Breast epithelium (tissue), 4 donors: Measurements from ENCODE around the gene PLAAT3. TPM values are rescaled to one million over a fixed set of nuclear protein-coding genes. Genes with fewer than 3 reads are reported as not detected.
"Not testable (repeated sequence)": the region's sequence is repeated elsewhere in the genome, so short reads cannot be mapped to it uniquely, and the experiment has no call there.

ENCODE experiments used
- DNase-seq, 2 donors: peaks; one replicate each; pipeline ENCODE4 v3.0.0-alpha.2; 2019; ENCODE audit warnings: low spot score in 2 of 2
- H3K27ac ChIP-seq, 2 donors: fragments of 200-600 bp; sonication (generic) in 1 of 2; one replicate each; pipeline ENCODE4 v1.5.1; 2016 to 2019; ENCODE audit warnings: mild to moderate bottlenecking in 1 of 2
- H3K27me3 ChIP-seq, 2 donors: fragments of 200-600 bp; sonication (generic) in 1 of 2; one replicate each; pipeline versions ENCODE4 v1.5.1 to v1.6.0; 2017 to 2019; ENCODE audit warnings: control low read depth in 1 of 2, mild to moderate bottlenecking in 1 of 2
- H3K36me3 ChIP-seq: fragments of 200-600 bp; one replicate; pipeline ENCODE4 v1.5.1; 2019
- H3K4me1 ChIP-seq, 2 donors: fragments of 200-600 bp; sonication (generic); one replicate each; pipeline ENCODE4 v1.5.1; 2016 to 2019; ENCODE audit warnings: control low read depth in 1 of 2
- H3K4me3 ChIP-seq, 3 donors: fragments of 200-600 bp; sonication (generic); 1 replicate in 2 of 3; 2 replicates in 1 of 3; pipeline ENCODE4 v1.5.1; 2016 to 2019; ENCODE audit warnings: mild to moderate bottlenecking in 3 of 3, moderate library complexity in 2 of 3
- H3K9me3 ChIP-seq, 2 donors: fragments of 200-600 bp; sonication (generic) in 1 of 2; one replicate each; pipeline ENCODE4 v1.5.1; 2016 to 2019; ENCODE audit warnings: control low read depth in 1 of 2
- CTCF ChIP-seq, 3 donors: fragments of 450-650 bp; IDR thresholded peaks; one replicate each; pipeline ENCODE4 v1.5.1; 2016 to 2017; ENCODE audit warnings: antibody characterized with exemption in 3 of 3, mild to moderate bottlenecking in 3 of 3, moderate library complexity in 3 of 3
- POLR2A ChIP-seq: fragments of 450-650 bp; IDR thresholded peaks from one replicate; pipeline ENCODE4 v1.6.1; 2016; ENCODE audit warnings: antibody characterized with exemption, mild to moderate bottlenecking, moderate library complexity
- POLR2AphosphoS5 ChIP-seq, 3 donors: sonication (generic); formaldehyde crosslinking; IDR thresholded peaks; one replicate each; pipeline ENCODE4 v1.6.1; 2017; ENCODE audit warnings: antibody characterized with exemption in 3 of 3
- intact Hi-C: fragments of 100-400 bp; cut with DNase I; formaldehyde crosslinking; loops from one replicate; pipeline ENCODE4 v1.15.1; 2023; ENCODE audit warnings: low total_unique reads
- total RNA-seq, 3 donors: library from RNA; depleted of rRNA; stranded (reverse); fragments of >200 nt; gene quantifications; one replicate each; pipeline ENCODE4 v1.1.0, GENCODE V29; 2016

Gene PLAAT3
- total RNA-seq, 3 donors from 2014 or later = 128 to 527 (median 204) TPM

- H3K36me3 ChIP-seq = no peaks in the 10 kb centered on the region
- no peaks in the 10 kb centered on the region for H3K9me3 ChIP-seq
- intact Hi-C loops = no loop called here
- TF ChIP-seq CTCF (IDR thresholded peaks at IDR 0.05) (no peak), POLR2A (no peak), POLR2AphosphoS5 (IDR thresholded peaks at IDR 0.05) (no peak)
- H3K4me1 ChIP-seq = peaks cover 22 to 42% of the 10 kb centered on the region in 2 donors
- H3K27me3 ChIP-seq = no peaks in the 10 kb centered on the region
- no peak for DNase-seq
- H3K27ac ChIP-seq = peak overlapping the region; percentile 92 to 95
- H3K4me3 ChIP-seq = no peak overlapping the region
Observed at GRCh38 chr11:63532117-63532516, 82.1 kb downstream of the PLAAT3 start.

GRCh38 chr11:63531074-63531792 lies 83.0 kb downstream of the PLAAT3 start:
- H3K4me3 ChIP-seq, intact Hi-C loops, H3K27me3 ChIP-seq, H3K9me3 ChIP-seq, H3K36me3 ChIP-seq: not testable (repeated sequence)
- Histone ChIP-seq H3K27ac (peak overlapping the region; percentile 92 to 95), H3K4me1 (peaks cover 20 to 37% of the 10 kb centered on the region in 2 donors)
- DNase-seq = peak in 1 of 2 donors; percentile 93
- peak; percentile 19 to 81 (median 49) for TF ChIP-seq POLR2AphosphoS5 (IDR thresholded peaks at IDR 0.05)

- no peak for DNase-seq
- Histone ChIP-seq H3K27me3 (no peaks in the 10 kb centered on the region), H3K4me1 (peaks cover 13 to 26% of the 10 kb centered on the region in 2 donors), H3K4me3 (no peak overlapping the region), H3K36me3 (no peaks in the 10 kb centered on the region), H3K9me3 (no peaks in the 10 kb centered on the region), H3K27ac (peak overlapping the region; percentile 38 to 40)
- no peak for TF ChIP-seq CTCF (IDR thresholded peaks at IDR 0.05)
- TF ChIP-seq POLR2AphosphoS5 (IDR thresholded peaks at IDR 0.05) = no peak
- no peak for TF ChIP-seq POLR2A
- intact Hi-C loops = no loop called here
Observed at GRCh38 chr11:63530021-63530420, 84.2 kb downstream of the PLAAT3 start.

- intact Hi-C loops, DNase-seq, H3K9me3 ChIP-seq, H3K27me3 ChIP-seq, H3K36me3 ChIP-seq, H3K4me3 ChIP-seq: not testable (repeated sequence)
- Histone ChIP-seq H3K27ac (peak overlapping the region in 1 of 2 donors; percentile 40), H3K4me1 (peaks cover 13 to 23% of the 10 kb centered on the region in 2 donors)
Observed at GRCh38 chr11:63529373-63529772, 84.9 kb downstream of the PLAAT3 start.

GRCh38 chr11:63528729-63529278 lies 85.4 kb downstream of the PLAAT3 start:
- H3K4me3 ChIP-seq, H3K36me3 ChIP-seq, H3K9me3 ChIP-seq, intact Hi-C loops, H3K27ac ChIP-seq, H3K27me3 ChIP-seq, DNase-seq: not testable (repeated sequence)
- H3K4me1 ChIP-seq = peaks cover 13 to 17% of the 10 kb centered on the region in 2 donors

GRCh38 chr11:63528156-63528555 lies 86.1 kb downstream of the PLAAT3 start:
- H3K9me3 ChIP-seq, DNase-seq, H3K27me3 ChIP-seq, H3K4me3 ChIP-seq, intact Hi-C loops, H3K27ac ChIP-seq, H3K36me3 ChIP-seq: not testable (repeated sequence)
- H3K4me1 ChIP-seq = peaks cover 10% of the 10 kb centered on the region in 2 donors

- H3K27ac ChIP-seq = no peak overlapping the region
- DNase-seq = no peak
- TF ChIP-seq POLR2AphosphoS5 (IDR thresholded peaks at IDR 0.05) = no peak
- no peak for TF ChIP-seq POLR2A
- no peak for TF ChIP-seq CTCF (IDR thresholded peaks at IDR 0.05)
- no peak overlapping the region for H3K4me3 ChIP-seq
- H3K4me1 ChIP-seq = peaks cover 5 to 6% of the 10 kb centered on the region in 2 donors
- H3K9me3 ChIP-seq = peaks cover 5 to 6% of the 10 kb centered on the region in 2 donors
- no peaks in the 10 kb centered on the region for H3K27me3 ChIP-seq
- intact Hi-C loops = no loop called here
- no peaks in the 10 kb centered on the region for H3K36me3 ChIP-seq
Observed at GRCh38 chr11:63527667-63528066, 86.6 kb downstream of the PLAAT3 start.
